GM12873 (cell line): Measurements from ENCODE around the gene KCNQ1OT1.

Experiments
- TF ChIP-seq, protein P1 (sequence below): IDR thresholded peaks from 2 replicates; pipeline ENCODE4 v1.5.1; 2012; ENCODE audit warnings: low read depth, mild to moderate bottlenecking, moderate library complexity, low read length, control low read depth; ENCODE audit not compliant: insufficient read depth; ENCODE audit errors: missing control alignments

Gene KCNQ1OT1

DNA sequence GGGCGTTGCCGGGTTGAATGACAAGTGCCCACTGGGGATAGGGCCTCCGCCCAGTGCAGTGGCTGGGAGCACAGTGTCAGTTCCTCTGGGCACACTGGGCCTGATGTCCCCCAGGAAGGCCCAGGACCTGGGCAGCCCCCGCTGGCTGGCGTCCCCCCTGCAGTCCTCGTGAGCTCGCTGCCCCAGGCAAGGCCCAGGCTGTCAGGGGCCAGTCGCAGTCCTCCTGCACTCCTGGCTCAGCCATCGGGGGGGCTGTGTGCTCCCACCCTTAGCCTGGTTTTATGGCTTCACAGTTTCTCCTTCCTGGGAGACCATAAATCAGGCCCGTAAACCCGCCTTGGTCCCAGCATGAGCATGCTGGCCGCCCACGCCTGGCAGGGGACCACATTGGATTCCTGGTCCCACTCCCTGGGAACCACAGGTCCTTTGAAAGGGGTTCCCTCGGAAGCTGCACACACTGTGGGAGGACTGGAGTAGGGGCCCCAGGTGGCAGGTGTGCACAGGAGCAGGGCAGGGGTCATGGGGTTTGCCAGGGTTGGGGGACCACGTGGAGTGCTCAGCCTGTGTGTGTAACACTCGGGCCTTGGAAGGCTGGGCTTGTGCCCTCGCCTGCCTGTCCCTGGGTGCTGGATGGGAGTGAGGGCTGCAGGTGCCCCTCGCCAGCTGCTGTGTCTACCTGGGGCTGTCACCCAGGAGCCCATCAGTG is 113.6 kb downstream of the KCNQ1OT1 start:
- TF ChIP-seq, protein P1, sequence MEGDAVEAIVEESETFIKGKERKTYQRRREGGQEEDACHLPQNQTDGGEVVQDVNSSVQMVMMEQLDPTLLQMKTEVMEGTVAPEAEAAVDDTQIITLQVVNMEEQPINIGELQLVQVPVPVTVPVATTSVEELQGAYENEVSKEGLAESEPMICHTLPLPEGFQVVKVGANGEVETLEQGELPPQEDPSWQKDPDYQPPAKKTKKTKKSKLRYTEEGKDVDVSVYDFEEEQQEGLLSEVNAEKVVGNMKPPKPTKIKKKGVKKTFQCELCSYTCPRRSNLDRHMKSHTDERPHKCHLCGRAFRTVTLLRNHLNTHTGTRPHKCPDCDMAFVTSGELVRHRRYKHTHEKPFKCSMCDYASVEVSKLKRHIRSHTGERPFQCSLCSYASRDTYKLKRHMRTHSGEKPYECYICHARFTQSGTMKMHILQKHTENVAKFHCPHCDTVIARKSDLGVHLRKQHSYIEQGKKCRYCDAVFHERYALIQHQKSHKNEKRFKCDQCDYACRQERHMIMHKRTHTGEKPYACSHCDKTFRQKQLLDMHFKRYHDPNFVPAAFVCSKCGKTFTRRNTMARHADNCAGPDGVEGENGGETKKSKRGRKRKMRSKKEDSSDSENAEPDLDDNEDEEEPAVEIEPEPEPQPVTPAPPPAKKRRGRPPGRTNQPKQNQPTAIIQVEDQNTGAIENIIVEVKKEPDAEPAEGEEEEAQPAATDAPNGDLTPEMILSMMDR = no peak

DNA sequence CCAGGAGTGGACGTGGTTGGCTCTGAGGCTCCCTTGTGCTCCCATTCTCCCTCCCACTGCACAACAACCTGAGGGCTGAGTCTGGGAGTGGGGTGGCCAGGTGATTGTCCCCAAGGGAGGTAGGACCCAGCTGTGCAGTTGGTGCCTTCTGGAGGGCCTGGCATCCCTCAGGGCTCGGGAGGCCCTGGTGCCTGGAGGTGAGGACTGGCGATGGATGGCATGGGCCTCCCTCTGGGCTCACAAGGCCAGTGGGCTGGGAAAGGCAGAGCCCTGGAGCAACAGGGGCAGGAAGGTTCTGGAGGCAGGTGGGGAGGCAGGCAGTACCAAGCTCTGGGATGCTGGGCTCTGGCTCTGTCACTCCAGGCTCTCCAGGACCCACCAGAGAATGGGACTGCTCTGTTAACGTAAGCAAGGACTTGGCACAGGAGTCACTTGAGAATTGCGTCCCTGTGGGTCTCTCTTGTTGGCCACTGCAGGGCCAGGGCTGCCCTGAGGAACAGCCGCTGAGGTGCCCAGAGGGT is 114.2 kb downstream of the KCNQ1OT1 start:
- TF ChIP-seq, protein P1 = no peak

DNA sequence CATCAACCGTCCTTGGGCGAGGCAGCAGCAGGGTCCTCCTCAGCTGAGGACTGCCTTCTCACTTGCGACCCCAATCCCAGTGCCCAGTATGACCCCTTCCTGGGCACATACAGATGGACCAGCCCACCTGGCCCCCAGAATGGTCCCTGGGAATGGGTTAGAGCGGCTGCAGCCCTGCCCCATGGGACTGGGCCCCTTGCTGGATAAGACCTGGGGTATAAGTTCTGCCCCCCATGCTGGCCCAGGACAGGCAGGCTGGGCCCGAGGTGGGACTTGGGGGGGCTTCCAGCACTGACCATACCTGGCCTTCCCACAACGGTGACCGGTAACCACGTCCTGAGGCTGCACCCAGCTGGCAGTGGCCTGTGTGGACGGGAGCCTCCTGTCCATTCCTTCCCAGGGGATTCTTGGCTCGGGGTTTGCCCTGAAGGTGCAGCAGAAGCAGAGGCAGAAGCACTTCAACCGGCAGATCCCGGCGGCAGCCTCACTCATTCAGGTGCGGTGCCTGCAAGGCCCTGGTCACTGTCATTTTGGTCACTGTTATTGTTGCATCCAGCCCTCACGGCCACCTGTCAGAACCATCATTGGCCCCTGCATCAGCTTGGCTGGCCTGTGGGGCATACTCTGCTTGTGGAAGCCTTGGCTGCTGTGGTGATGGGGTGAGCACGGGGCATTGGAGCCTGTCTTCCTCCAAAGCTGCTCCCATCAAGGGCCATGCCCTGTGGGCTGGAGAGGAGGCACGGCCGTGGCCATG is 114.8 kb downstream of the KCNQ1OT1 start:
- TF ChIP-seq, protein P1 = no peak

DNA sequence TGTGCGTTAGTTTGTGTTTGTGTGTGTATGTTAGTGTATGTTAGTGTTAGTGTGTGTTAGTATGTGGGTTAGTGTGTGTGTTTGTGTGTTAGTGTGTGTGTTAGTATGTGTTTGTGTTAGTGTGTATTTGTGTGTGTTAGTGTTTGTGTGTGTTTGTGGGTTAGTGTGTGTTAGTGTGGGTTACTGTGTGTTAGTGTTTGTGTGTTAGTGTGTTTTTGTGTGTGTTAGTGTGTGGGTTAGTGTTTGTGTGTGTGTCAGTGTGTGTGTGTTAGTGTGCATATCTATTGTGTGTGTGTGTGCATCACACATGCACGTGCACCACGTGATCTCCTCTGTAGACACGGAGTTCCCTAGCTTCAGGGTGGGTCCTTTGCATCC is 115.4 kb downstream of the KCNQ1OT1 start:
- TF ChIP-seq, protein P1 = no peak

DNA sequence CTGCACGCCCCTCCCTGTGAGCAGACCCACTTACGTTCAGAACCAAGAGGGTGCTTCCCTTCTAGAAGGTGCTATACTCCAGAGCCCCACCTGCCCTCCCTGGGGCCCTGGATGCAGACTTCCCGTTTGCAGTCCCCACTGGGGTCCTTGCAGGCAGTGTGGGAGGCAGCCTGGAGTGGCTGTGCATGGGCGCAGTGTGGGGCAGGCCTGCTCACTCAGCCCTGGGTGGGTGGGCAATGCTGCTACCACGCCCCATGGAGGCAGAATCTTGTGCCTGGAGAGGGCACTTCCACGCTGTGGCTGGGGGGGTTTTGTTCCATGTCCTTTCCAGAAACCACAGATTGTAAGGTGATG is 116.2 kb downstream of the KCNQ1OT1 start:
- TF ChIP-seq, protein P1 = no peak

DNA sequence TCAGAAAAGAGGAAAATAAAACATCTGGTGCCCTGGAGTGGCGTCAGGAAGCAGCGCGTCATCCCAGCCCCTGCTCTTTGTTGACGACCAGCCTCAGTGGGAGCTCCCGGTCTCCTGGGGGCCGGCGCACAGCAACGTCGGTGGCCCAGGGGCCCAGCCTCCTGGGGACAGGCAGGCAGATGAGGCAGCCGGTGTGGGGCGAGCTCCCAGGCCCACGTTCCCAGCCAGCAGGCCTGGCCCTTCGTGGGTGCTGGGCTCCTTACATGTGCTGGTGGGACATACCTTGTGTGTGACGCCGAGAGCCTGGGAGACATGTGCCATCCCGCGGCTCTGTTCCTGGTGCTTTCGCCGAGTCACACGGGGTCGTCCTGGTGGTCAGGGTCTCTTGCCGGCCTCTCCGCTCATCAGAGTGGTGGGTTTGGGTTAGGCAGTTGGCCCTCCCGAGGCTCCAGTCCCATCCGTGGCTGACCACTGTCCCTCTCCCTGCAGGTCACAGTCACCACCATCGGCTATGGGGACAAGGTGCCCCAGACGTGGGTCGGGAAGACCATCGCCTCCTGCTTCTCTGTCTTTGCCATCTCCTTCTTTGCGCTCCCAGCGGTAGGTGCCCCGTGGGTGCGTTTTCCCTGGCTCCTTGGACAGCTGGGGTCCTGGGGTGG is 116.7 kb downstream of the KCNQ1OT1 start:
- TF ChIP-seq, protein P1 = no peak

DNA sequence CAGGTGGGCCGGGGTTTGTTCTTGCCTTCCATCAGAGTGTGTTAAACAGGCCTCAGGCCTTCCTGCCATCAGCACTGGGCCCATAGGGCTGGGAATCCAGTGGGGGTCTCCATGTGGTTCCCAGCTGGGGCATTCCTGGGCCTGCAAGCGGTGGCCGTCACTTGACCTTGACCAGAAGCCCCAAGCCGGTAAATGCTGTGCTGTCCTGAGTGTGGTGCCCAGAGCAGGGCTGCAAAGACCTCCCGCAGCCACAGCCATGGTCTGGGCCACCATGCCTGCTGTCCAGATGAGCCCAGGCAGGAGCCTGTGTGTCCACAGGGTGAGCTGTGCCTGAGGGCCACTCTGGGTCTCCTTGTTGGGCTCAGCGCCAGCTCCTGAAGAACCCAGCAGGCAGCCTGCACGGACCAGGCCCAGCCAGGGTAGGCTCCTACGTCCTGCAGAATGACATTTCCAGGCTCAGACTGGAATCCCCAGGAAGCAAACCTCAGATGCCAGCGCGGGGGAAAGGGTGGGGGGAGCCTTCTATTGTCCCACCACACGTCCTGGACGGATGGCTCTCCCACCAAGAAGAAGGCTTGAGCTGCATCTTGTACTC is 117.3 kb downstream of the KCNQ1OT1 start:
- TF ChIP-seq, protein P1 = no peak
